ENCODE measurements around the gene MOK. TPM values are rescaled to one million over a fixed set of nuclear protein-coding genes. Genes with fewer than 3 reads are reported as not detected.

Gene MOK
- total RNA-seq, 4 donors from 2014 or later = 1.3 to 2.8 (median 2.3) TPM

DNA sequence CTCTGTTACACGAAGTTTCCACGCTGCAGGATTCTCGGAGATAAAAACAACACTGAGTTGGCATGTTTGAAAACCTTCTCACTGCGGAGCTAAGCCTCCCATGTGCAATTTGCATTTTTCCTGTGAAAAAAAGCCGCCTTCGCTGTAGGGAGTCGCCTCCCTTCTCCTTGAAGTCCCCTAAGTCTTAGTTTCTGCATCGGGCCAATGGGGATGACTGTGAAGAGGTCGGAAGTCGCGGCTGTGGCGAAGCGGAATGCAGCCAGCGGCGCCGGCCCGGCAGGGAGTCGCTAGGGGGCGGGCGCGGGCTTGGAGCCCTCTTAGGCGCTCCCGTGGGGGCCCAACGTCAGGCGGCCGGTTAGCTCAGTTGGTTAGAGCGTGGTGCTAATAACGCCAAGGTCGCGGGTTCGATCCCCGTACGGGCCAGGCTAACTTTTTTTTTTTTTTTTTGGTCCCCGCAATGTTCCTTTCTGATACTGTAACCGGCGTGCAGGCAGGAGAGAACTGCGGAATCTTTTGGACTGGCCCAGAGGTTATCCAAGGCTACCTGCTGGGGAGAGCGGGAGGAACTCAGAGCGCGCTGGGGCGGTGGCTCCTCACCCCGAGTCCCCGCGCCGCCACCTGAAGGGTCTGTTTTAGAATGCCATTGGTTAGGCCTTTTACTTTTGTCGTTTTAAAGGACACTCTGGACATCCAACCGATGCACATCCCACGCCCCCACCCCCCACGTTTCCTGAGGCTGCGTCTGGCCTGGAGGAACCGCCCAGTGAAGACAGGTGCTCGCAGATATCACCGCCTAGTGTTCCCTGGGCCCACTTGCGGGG lies 12.0 kb upstream of the MOK start:
- H3K27ac ChIP-seq = peak overlapping the region; percentile 92 to 99 (median 97)
- no peaks in the 10 kb centered on the region for H3K36me3 ChIP-seq
- H3K4me1 ChIP-seq = peaks cover 50 to 51% of the 10 kb centered on the region in 2 donors
- H3K4me3 ChIP-seq = peak overlapping the region; percentile 51 to 66 (median 63)
- peak; percentile 45 to 52 for ATAC-seq
- no peaks in the 10 kb centered on the region for H3K9me3 ChIP-seq
- no peaks in the 10 kb centered on the region for H3K27me3 ChIP-seq
- TF ChIP-seq POLR2A (IDR thresholded peaks at IDR 0.05) = no peak
- TF ChIP-seq, protein P1, sequence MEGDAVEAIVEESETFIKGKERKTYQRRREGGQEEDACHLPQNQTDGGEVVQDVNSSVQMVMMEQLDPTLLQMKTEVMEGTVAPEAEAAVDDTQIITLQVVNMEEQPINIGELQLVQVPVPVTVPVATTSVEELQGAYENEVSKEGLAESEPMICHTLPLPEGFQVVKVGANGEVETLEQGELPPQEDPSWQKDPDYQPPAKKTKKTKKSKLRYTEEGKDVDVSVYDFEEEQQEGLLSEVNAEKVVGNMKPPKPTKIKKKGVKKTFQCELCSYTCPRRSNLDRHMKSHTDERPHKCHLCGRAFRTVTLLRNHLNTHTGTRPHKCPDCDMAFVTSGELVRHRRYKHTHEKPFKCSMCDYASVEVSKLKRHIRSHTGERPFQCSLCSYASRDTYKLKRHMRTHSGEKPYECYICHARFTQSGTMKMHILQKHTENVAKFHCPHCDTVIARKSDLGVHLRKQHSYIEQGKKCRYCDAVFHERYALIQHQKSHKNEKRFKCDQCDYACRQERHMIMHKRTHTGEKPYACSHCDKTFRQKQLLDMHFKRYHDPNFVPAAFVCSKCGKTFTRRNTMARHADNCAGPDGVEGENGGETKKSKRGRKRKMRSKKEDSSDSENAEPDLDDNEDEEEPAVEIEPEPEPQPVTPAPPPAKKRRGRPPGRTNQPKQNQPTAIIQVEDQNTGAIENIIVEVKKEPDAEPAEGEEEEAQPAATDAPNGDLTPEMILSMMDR (IDR thresholded peaks at IDR 0.05 in 4 of 5, conservative IDR thresholded peaks at IDR 0.05 in 1 of 5) = peak; percentile 78 to 87 (median 85)
- in situ Hi-C loops (cut with MboI; ENCODE audit: low sequenced_read_pairs in 4 of 4) = loop anchor here in 3 of 4 donors (10.0 to 25.0 kb wide), 7 partner anchors 82 to 555 kb away; partner anchors contain the start of genes DYNC1H1 (in 2 of the 3), ANKRD9 (in 1 of the 3), PPP2R5C (in 1 of the 3) and WDR20 (in 1 of the 3)
- intact Hi-C loops (cut with DNase I; ENCODE audit: low total_unique reads) = loop anchor here (5.0 kb wide), 6 partner anchors 90 to 1070 kb away; partner anchors contain the start of genes DYNC1H1, EIF5 and MARK3
- DNase-seq = peak; percentile 89

DNA sequence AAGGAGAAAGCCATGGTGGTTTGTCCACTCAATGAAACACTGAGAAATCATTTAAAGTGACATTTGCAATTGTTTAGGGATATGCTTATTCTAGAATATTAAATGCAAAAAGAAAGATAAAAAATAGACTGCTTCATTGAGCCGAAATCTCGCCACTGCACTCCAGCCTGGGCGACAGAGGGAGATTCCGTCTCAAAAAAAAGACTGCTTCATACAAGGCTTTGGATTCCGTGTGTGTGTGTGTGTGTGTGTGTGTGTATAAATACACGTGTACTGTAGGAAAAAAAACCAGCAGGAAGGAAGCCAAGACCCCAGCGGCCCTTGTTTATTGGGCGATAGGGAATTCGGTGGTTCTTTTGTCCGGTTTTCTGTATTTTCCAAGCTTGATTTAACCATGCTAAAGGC lies 11.4 kb upstream of the MOK start:
- no peaks in the 10 kb centered on the region for H3K36me3 ChIP-seq
- no peaks in the 10 kb centered on the region for H3K9me3 ChIP-seq
- H3K4me3 ChIP-seq = peak overlapping the region; percentile 51 to 64 (median 56)
- in situ Hi-C loops (cut with MboI; ENCODE audit: low sequenced_read_pairs in 4 of 4) (loop anchor here in 3 of 4 donors (10.0 to 25.0 kb wide), 7 partner anchors 82 to 554 kb away; partner anchors contain the start of genes DYNC1H1 (in 2 of the 3), ANKRD9 (in 1 of the 3), PPP2R5C (in 1 of the 3) and WDR20 (in 1 of the 3)), intact Hi-C loops (cut with DNase I; ENCODE audit: low total_unique reads) (loop anchor here (5.0 kb wide), 6 partner anchors 91 to 1071 kb away; partner anchors contain the start of genes DYNC1H1, EIF5 and MARK3)
- H3K27ac ChIP-seq = peak overlapping the region; percentile 92 to 99 (median 97)
- H3K4me1 ChIP-seq = peaks cover 50 to 51% of the 10 kb centered on the region in 2 donors
- H3K27me3 ChIP-seq = no peaks in the 10 kb centered on the region
- no peak for TF ChIP-seq POLR2A (IDR thresholded peaks at IDR 0.05)
- TF ChIP-seq, protein P1 (IDR thresholded peaks at IDR 0.05 in 4 of 5, conservative IDR thresholded peaks at IDR 0.05 in 1 of 5) = no peak
- DNase-seq = peak in 1 of 2 donors; percentile 42
- ATAC-seq = no peak

DNA sequence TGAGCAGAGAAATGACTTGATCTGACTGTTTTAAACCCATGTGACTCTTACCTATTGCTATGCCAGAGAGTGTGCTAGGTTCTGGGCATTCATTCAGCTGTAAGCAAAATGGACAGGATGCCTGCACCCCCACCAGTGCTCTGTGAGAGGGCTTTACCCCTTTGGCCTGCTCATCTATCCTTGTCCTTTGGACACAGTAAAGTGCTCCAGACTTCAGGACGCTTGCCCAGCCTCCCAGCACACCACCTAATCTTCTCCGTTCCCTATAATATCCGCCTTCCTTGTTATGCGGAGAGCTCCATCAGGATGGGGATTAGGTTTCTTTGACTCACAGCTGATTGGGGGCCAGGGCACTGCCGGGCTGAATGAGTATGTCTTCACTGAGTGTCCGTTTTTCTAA lies 10.2 kb upstream of the MOK start:
- Histone ChIP-seq H3K36me3 (no peaks in the 10 kb centered on the region), H3K4me3 (no peak overlapping the region), H3K9me3 (no peaks in the 10 kb centered on the region), H3K27ac (peak overlapping the region; percentile 92 to 99 (median 97)), H3K27me3 (no peaks in the 10 kb centered on the region), H3K4me1 (peaks cover 39 to 41% of the 10 kb centered on the region in 2 donors)
- TF ChIP-seq POLR2A (IDR thresholded peaks at IDR 0.05) = no peak
- TF ChIP-seq, protein P1 (IDR thresholded peaks at IDR 0.05 in 4 of 5, conservative IDR thresholded peaks at IDR 0.05 in 1 of 5) = no peak
- intact Hi-C loops (cut with DNase I; ENCODE audit: low total_unique reads) (loop anchor here (2.0 to 5.0 kb wide), 7 partner anchors 92 to 1072 kb away; partner anchors contain the start of genes DYNC1H1, EIF5 and MARK3), in situ Hi-C loops (cut with MboI; ENCODE audit: low sequenced_read_pairs in 4 of 4) (loop anchor here in 3 of 4 donors (10.0 to 25.0 kb wide), 7 partner anchors 80 to 553 kb away; partner anchors contain the start of genes DYNC1H1 (in 2 of the 3), ANKRD9 (in 1 of the 3), PPP2R5C (in 1 of the 3) and WDR20 (in 1 of the 3))
- no peak for ATAC-seq
- peak in 1 of 2 donors; percentile 35 for DNase-seq

DNA sequence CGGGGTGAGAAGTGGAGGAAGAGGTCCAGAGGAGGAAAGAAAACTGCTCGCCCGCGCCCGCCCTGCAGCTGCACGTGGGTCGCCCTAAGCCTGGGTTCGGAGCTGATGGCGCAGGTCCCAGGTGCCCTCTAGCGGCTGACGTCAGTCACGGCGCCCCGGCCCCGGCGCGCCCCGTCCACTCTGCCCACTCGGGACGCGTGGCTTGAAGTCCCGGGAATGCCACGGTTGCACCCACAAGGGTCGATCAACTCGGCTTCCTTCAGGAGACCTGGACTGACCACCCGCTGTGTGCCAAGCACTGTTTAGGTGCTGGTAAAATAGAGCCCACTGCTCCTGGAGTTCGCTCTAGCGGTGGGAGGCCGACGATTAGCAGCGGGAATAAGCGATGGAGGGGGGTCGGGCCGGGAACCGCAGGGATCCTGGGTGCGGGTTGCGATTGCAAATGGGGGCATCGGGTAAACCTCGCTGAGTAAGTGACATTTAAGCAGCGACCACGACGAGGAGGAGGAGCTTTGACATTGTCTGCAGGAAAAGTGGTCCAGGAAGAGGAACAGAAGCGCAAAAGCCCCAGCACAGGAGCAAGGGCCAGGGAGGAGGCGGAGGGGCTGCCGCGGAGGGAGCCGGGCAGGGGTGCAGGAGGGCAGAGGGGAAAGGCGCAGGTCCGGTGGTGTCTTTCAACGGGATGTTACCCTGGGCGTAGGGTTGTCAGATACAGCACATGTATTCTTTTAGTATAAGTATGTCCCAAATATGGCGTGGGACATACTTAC lies 9.5 kb upstream of the MOK start:
- H3K27me3 ChIP-seq = no peaks in the 10 kb centered on the region
- peak overlapping the region; percentile 57 to 99 (median 97) for H3K27ac ChIP-seq
- in situ Hi-C loops (cut with MboI; ENCODE audit: low sequenced_read_pairs in 4 of 4) (loop anchor here in 3 of 4 donors (5.0 to 25.0 kb wide), 8 partner anchors 77 to 552 kb away; partner anchors contain the start of genes DYNC1H1 (in 2 of the 3), ANKRD9 (in 1 of the 3), PPP2R5C (in 1 of the 3) and WDR20 (in 1 of the 3)), intact Hi-C loops (cut with DNase I; ENCODE audit: low total_unique reads) (loop anchor here (1.0 to 5.0 kb wide), 8 partner anchors 79 to 1073 kb away; partner anchors contain the start of genes DYNC1H1, EIF5 and MARK3)
- no peaks in the 10 kb centered on the region for H3K36me3 ChIP-seq
- H3K9me3 ChIP-seq = no peaks in the 10 kb centered on the region
- DNase-seq (peak; percentile 76 to 80), ATAC-seq (peak; percentile 34)
- peaks cover 39 to 40% of the 10 kb centered on the region in 2 donors for H3K4me1 ChIP-seq
- H3K4me3 ChIP-seq = peak overlapping the region; percentile 51 to 62 (median 58)
- TF ChIP-seq, protein P1 (IDR thresholded peaks at IDR 0.05 in 4 of 5, conservative IDR thresholded peaks at IDR 0.05 in 1 of 5) = peak; percentile 92 to 96 (median 95)
- no peak for TF ChIP-seq POLR2A (IDR thresholded peaks at IDR 0.05)
